HepG2 (cell line): Measurements from ENCODE around the gene KCNMB4. TPM values are rescaled to one million over a fixed set of nuclear protein-coding genes. Genes with fewer than 3 reads are reported as not detected.

Experiments used
- ARID3A ChIP-seq: IDR thresholded peaks from 2 replicates; pipeline ENCODE4 v1.6.1; 2012; ENCODE audit warnings: low read depth, low read length, improper control_type of control experiment
- FOXC1 ChIP-seq: sonication (generic); formaldehyde crosslinking; IDR thresholded peaks from 2 replicates; pipeline ENCODE4 v1.8.0; 2022; ENCODE audit warnings: mild to moderate bottlenecking, missing genetic modification reagents, borderline replicate concordance
- HCFC1 ChIP-seq: fragments of 150-350 bp; IDR thresholded peaks from 2 replicates; pipeline ENCODE4 v1.6.1; 2014; ENCODE audit warnings: low read depth, low read length
- PREB ChIP-seq: sonication (generic); formaldehyde crosslinking; IDR thresholded peaks from 2 replicates; pipeline ENCODE4 v1.4.0; 2020; ENCODE audit warnings: missing genetic modification reagents
- RFXANK ChIP-seq: IDR thresholded peaks from 2 replicates; pipeline ENCODE4 v1.6.1; 2016
- SALL1 ChIP-seq: sonication (generic); formaldehyde crosslinking; IDR thresholded peaks from 2 replicates; pipeline ENCODE4 v1.8.0; 2022; ENCODE audit warnings: mild to moderate bottlenecking, missing genetic modification reagents
- SMAD1 ChIP-seq: sonication (generic); formaldehyde crosslinking; IDR thresholded peaks from 2 replicates; pipeline ENCODE4 v1.4.0; 2020; ENCODE audit warnings: missing genetic modification reagents, low read depth, mild to moderate bottlenecking, borderline replicate concordance
- ZBED4 ChIP-seq: sonication (generic); formaldehyde crosslinking; IDR thresholded peaks from 2 replicates; pipeline ENCODE4 v1.4.0; 2020; ENCODE audit warnings: missing genetic modification reagents, borderline replicate concordance
- polyA plus RNA-seq, 8 experiments: library from polyadenylated mRNA; depleted of rRNA in 3 of 8; stranded (reverse) in 7 of 8; unstranded in 1 of 8; fragments of >200 nt; fragmentation: Illumina TruSeq in 4 of 8; extraction: Trizol in 4 of 8; gene quantifications; 2 replicates each; pipeline versions ENCODE4 v1.2.1 to v1.2.3, GENCODE V29; 2011 to 2016; ENCODE audit warnings: low read depth in 4 of 8, missing spikeins in 1 of 8, mixed read lengths in 1 of 8; ENCODE audit not compliant: insufficient read depth in 1 of 8
- total RNA-seq, 5 experiments: library from RNA; depleted of rRNA; stranded (reverse); fragments of >200 nt; fragmentation: Illumina TruSeq; extraction: Trizol; gene quantifications; 2 replicates each; pipeline ENCODE4 v1.2.3, GENCODE V29; 2016; ENCODE audit warnings: low read depth in 1 of 5

Gene KCNMB4
- total and polyA plus RNA-seq, 2 of the 13 experiments (the other 11 are each of a cell fraction or from before 2014, with no cell fraction given) = 0.67 to 0.84 TPM

- TF ChIP-seq SALL1 (CRISPR knock-in tag) (no peak), RFXANK (no peak), ZBED4 (CRISPR knock-in tag) (no peak), SMAD1 (no peak), HCFC1 (no peak), PREB (CRISPR knock-in tag) (no peak), FOXC1 (CRISPR knock-in tag) (no peak), ARID3A (no peak)
Observed at GRCh38 chr12:70469221-70469820, 103.2 kb downstream of the KCNMB4 start (continued).
